ENCODE measurements around the gene WDCP. TPM values are rescaled to one million over a fixed set of nuclear protein-coding genes. Genes with fewer than 3 reads are reported as not detected.

WDCP gene
- total and polyA plus RNA-seq, 2 donors (not counting 3 experiments of a cell fraction or from before 2014, with no cell fraction given) = 9.6 to 15.4 TPM

DNA sequence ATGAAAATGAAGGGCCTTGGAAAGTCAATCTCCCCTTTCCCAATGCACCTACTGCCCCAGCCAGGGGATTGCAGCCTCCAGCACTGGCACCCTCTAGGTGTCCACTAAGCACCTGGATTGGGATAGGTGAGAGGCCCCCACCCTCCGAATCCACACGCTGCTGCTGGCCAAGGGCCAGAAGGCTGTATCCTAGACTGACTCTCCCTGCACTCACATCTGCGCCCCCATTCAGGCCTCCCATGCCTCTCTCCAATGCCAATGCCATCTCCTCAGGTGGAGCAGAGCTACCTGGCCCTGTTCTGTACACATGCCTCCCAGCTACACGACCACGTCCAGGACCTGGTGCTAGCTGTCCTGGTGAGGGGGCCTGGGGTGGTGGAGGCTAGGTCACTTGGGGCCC is 27.5 kb downstream of the WDCP start:
- DNase-seq (ENCODE audit: low read depth, low spot score) = no peak
- intact Hi-C loops (cut with micrococcal nuclease) = no loop called here
- dilution Hi-C loops (cut with MboI; ENCODE audit: extremely low pct_ligation_motif_present, low sequenced_read_pairs) = no loop called here
- Histone ChIP-seq H3K36me3 (ENCODE audit: control insufficient read depth in 2 of 2, extremely low read depth in 1 of 2, insufficient read depth in 2 of 2, low read length in 2 of 2) (peaks cover 0 to 2% of the 10 kb centered on the region in 2 experiments), H3K27ac (ENCODE audit: insufficient read depth, low read depth, low read length) (no peak overlapping the region), H3K9me1 (replicated peaks; ENCODE audit: control insufficient read depth, extremely low read depth, insufficient read depth, low read length) (no peaks in the 10 kb centered on the region), H4K20me1 (replicated peaks; ENCODE audit: control insufficient read depth, extremely low read depth, insufficient read depth, low read length) (no peaks in the 10 kb centered on the region), H3K9me3 (replicated peaks; ENCODE audit: control insufficient read depth, insufficient read depth, low read length) (no peaks in the 10 kb centered on the region), H2AFZ (ENCODE audit: low read depth, low read length) (no peak overlapping the region), H3K4me1 (ENCODE audit: control insufficient read depth, extremely low read depth, insufficient read depth, low read length) (peaks cover 18% of the 10 kb centered on the region), H3K9ac (replicated peaks; ENCODE audit: extremely low read depth, insufficient read depth, low read length) (no peak overlapping the region), H3K4me3 (replicated peaks in 1 of 3; ENCODE audit: insufficient read depth in 1 of 3, low read depth in 1 of 3, low read length in 3 of 3) (no peak overlapping the region), H3K4me2 (ENCODE audit: insufficient read depth, low read length) (no peak overlapping the region), H3K79me2 (ENCODE audit: control insufficient read depth, insufficient read depth, low read length) (no peaks in the 10 kb centered on the region), H3K27me3 (ENCODE audit: control insufficient read depth in 2 of 2, insufficient read depth in 2 of 2, low read length in 2 of 2) (no peaks in the 10 kb centered on the region)
- ChIA-PET CTCF (no interaction called here), POLR2A (no interaction called here)
- FAIRE-seq = no peak
- BruUV-seq (replicated peaks) = no TSS peak
- TF ChIP-seq, protein P1, sequence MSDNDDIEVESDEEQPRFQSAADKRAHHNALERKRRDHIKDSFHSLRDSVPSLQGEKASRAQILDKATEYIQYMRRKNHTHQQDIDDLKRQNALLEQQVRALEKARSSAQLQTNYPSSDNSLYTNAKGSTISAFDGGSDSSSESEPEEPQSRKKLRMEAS (IDR thresholded peaks at IDR 0.05; ENCODE audit: insufficient read depth, insufficient read length) = no peak
- TF ChIP-seq, protein P2, sequence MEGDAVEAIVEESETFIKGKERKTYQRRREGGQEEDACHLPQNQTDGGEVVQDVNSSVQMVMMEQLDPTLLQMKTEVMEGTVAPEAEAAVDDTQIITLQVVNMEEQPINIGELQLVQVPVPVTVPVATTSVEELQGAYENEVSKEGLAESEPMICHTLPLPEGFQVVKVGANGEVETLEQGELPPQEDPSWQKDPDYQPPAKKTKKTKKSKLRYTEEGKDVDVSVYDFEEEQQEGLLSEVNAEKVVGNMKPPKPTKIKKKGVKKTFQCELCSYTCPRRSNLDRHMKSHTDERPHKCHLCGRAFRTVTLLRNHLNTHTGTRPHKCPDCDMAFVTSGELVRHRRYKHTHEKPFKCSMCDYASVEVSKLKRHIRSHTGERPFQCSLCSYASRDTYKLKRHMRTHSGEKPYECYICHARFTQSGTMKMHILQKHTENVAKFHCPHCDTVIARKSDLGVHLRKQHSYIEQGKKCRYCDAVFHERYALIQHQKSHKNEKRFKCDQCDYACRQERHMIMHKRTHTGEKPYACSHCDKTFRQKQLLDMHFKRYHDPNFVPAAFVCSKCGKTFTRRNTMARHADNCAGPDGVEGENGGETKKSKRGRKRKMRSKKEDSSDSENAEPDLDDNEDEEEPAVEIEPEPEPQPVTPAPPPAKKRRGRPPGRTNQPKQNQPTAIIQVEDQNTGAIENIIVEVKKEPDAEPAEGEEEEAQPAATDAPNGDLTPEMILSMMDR (IDR thresholded peaks at IDR 0.05; ENCODE audit: extremely low read depth in 1 of 2, insufficient read depth in 1 of 2, low read depth in 1 of 2, low read length in 2 of 2) = no peak
- no peak for TF ChIP-seq JUN (IDR thresholded peaks at IDR 0.05; ENCODE audit: borderline replicate concordance, insufficient read depth, insufficient read length, low read depth)
- no peak for TF ChIP-seq POLR2AphosphoS5 (IDR thresholded peaks at IDR 0.05; ENCODE audit: insufficient read depth, low read depth, low read length)
- TF ChIP-seq EZH2 (IDR thresholded peaks at IDR 0.05; ENCODE audit: borderline replicate concordance, low read depth, low read length, severe bottlenecking) = no peak
- TF ChIP-seq FOS (IDR thresholded peaks at IDR 0.05; ENCODE audit: borderline replicate concordance, insufficient read depth, low read length) = no peak
- no peak for TF ChIP-seq GATA2 (IDR thresholded peaks at IDR 0.05; ENCODE audit: insufficient read depth, insufficient read length, low read depth, low read length)
- no peak for TF ChIP-seq MYC (IDR thresholded peaks at IDR 0.05; ENCODE audit: low read depth, low read length)
- no peak for TF ChIP-seq POLR2A (IDR thresholded peaks at IDR 0.05; ENCODE audit: low read depth, low read length)
